ENCODE results near the gene IRF4.

DNA sequence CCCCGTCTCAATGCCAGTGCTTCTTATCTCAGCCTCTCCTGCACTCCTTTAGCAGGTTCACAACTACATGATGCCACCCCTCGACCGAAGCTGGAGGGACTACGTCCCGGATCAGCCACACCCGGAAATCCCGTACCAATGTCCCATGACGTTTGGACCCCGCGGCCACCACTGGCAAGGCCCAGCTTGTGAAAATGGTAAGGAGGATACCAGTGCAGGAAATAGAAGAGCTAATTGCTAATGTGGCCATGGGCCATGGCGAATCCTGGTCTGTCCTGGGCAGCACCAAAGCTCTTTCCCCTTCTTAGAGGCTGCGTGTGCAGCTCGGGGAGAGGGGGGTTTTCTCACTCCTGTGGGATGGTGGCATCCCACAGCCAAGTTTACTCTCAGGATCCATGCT, 5.5 kb downstream of the IRF4 start:
- no peak for TF ChIP-seq CTCF (IDR thresholded peaks at IDR 0.05; ENCODE audit: low read depth, low read length)
- TF ChIP-seq MAX (IDR thresholded peaks at IDR 0.05; ENCODE audit: low read depth, low read length): no peak

All from NB4 (cell line).